CD4-positive, alpha-beta T cell (primary cell): ENCODE measurements around the gene FAM107B. TPM values are rescaled to one million over a fixed set of nuclear protein-coding genes. Genes with fewer than 3 reads are reported as not detected.
A peak's percentile ranks its signal among the peaks of the same experiment; 100 is the strongest.

Experiments used
- ATAC-seq: fragments of 200-7000 bp; cut with Tn5 transposase; one replicate; pipeline ENCODE4 v1.10.0; 2022; ENCODE audit warnings: mild to moderate bottlenecking; ENCODE audit not compliant: poor library complexity
- CTCF ChIA-PET: fragments of 350-600 bp; sonication (Branson Sonifier 250); formaldehyde crosslinking; loops from one replicate; lab custom pipeline; 2021; ENCODE audit warnings: antibody characterized with exemption, inconsistent platforms; lab: Charles Lee
- POLR2A ChIA-PET: fragments of 350-600 bp; sonication (Branson Sonifier 250); formaldehyde crosslinking; loops from one replicate; lab custom pipeline; 2021; ENCODE audit warnings: antibody characterized with exemption, inconsistent platforms; lab: Charles Lee
- DNase-seq, 14 experiments: peaks; one replicate each; pipeline ENCODE4 v3.0.0-alpha.2; 2013 to 2020; ENCODE audit warnings: mixed read lengths in 2 of 14
- H3K27ac ChIP-seq, 2 donors: one replicate each; pipeline versions ENCODE4 v1.5.1 to v1.7.0; 2013; ENCODE audit warnings: low read length in 2 of 2, low read depth in 1 of 2, mild to moderate bottlenecking in 1 of 2
- H3K27me3 ChIP-seq, 2 experiments: 1 replicate in 1 of 2; 2 replicates in 1 of 2; pipeline versions ENCODE4 v1.6.1 to v1.7.0; 2013; ENCODE audit warnings: low read length in 2 of 2, control low read depth in 1 of 2, mild to moderate bottlenecking in 1 of 2, moderate library complexity in 1 of 2; ENCODE audit not compliant: insufficient read depth in 2 of 2, control insufficient read depth in 1 of 2
- H3K36me3 ChIP-seq: one replicate; pipeline ENCODE4 v1.6.1; 2013; ENCODE audit warnings: low read length, control low read depth; ENCODE audit not compliant: insufficient read depth
- H3K4me1 ChIP-seq: one replicate; pipeline ENCODE4 v1.6.1; 2013; ENCODE audit warnings: low read length, control low read depth; ENCODE audit not compliant: insufficient read depth
- H3K4me3 ChIP-seq: one replicate; pipeline ENCODE4 v1.5.1; 2013; ENCODE audit warnings: mild to moderate bottlenecking, low read length, moderate library complexity
- H3K9me3 ChIP-seq, 2 experiments: 1 replicate in 1 of 2; 2 replicates in 1 of 2; pipeline versions ENCODE4 v1.6.1 to v1.7.0; 2013; ENCODE audit warnings: low read length in 2 of 2, mild to moderate bottlenecking in 2 of 2, control low read depth in 1 of 2, moderate library complexity in 1 of 2; ENCODE audit not compliant: control insufficient read depth in 1 of 2, insufficient read depth in 1 of 2
- H3K27ac Mint-ChIP-seq: one replicate; pipeline ENCODE4 v1.8.0; 2020; ENCODE audit warnings: mixed read lengths
- H3K27me3 Mint-ChIP-seq: one replicate; pipeline ENCODE4 v1.8.0; 2021; ENCODE audit warnings: mixed read lengths
- H3K36me3 Mint-ChIP-seq: one replicate; pipeline ENCODE4 v1.8.0; 2021; ENCODE audit warnings: low read depth, mixed read lengths
- H3K4me1 Mint-ChIP-seq: one replicate; pipeline ENCODE4 v1.8.0; 2021; ENCODE audit warnings: low read depth, mixed read lengths
- H3K4me3 Mint-ChIP-seq: one replicate; pipeline ENCODE4 v1.8.0; 2020; ENCODE audit warnings: mild to moderate bottlenecking, mixed read lengths
- H3K9me3 Mint-ChIP-seq: one replicate; pipeline ENCODE4 v1.8.0; 2020; ENCODE audit warnings: mixed read lengths
- CTCF ChIP-seq: fragments of 200-600 bp; IDR thresholded peaks from one replicate; pipeline ENCODE4 v1.8.0; 2022; ENCODE audit warnings: antibody characterized with exemption, mild to moderate bottlenecking
- intact Hi-C, 2 experiments: fragments of 100-400 bp; cut with DNase I in 1 of 2; cut with micrococcal nuclease in 1 of 2; formaldehyde crosslinking; loops; one replicate each; pipeline versions ENCODE4 v1.15.1 to v1.9.0; 2023 to 2025; cut with DNase I, micrococcal nuclease
- total RNA-seq, 174 experiments: library from RNA in 2 of 174; stranded (reverse) in 2 of 174; gene quantifications; one replicate each; pipeline ENCODE4 v1.2.3 and lab custom pipeline; 2021 to 2026

FAM107B gene
- total RNA-seq, 2 experiments from 2014 or later = 261 to 262 TPM

DNA sequence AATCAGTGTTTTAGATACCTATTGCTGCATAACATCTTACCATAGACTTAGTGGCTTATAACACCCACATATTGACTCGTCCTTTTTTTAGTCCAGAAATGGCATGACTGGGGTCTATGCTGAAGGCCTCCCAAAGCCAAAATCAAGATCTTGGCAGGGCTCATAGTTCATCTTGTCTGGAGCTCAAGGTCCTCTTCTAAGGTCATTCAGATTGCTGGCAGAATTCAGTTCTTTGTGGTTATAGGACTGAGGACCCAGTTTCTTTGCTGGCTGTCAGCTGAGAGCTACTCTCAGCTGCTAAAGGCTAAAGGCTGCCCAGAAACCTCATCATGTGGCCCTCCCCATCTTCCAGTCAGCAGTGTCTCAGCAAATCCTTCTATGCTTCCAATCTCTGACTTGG, 165.5 kb downstream of the FAM107B start:
- Histone ChIP-seq H3K4me3 (no peak overlapping the region), H3K9me3 (no peaks in the 10 kb centered on the region), H3K36me3 (no peaks in the 10 kb centered on the region), H3K27ac (no peak overlapping the region), H3K27me3 (no peaks in the 10 kb centered on the region), H3K4me1 (peaks cover 19% of the 10 kb centered on the region)
- ATAC-seq = no peak
- CTCF ChIA-PET = no interaction called here
- no peak for DNase-seq
- Mint-ChIP-seq H3K9me3 (no peaks in the 10 kb centered on the region), H3K27ac (no peak overlapping the region), H3K4me1 (peaks cover 25% of the 10 kb centered on the region), H3K36me3 (peaks cover 9% of the 10 kb centered on the region), H3K4me3 (no peak overlapping the region), H3K27me3 (no peaks in the 10 kb centered on the region)
- TF ChIP-seq CTCF = no peak
- intact Hi-C loops = no loop called here
- POLR2A ChIA-PET = interaction anchor here (0.5 to 0.7 kb wide), 2 partner anchors 44 to 826 kb away, joined by 3 to 5 read pairs; no protein-coding TSS in a partner anchor

GRCh38 chr10:14608381-14609001, 166.2 kb downstream of the FAM107B start:
- peak in 2 of 14 experiments; percentile 40 to 49 for DNase-seq
- H3K27ac Mint-ChIP-seq = no peak overlapping the region
- no peak for ATAC-seq
- H3K36me3 ChIP-seq = no peaks in the 10 kb centered on the region
- H3K4me1 Mint-ChIP-seq = peaks cover 25% of the 10 kb centered on the region
- H3K4me1 ChIP-seq = peaks cover 19% of the 10 kb centered on the region
- intact Hi-C loops = no loop called here
- no peak for TF ChIP-seq CTCF
- no peaks in the 10 kb centered on the region for H3K27me3 Mint-ChIP-seq
- H3K9me3 Mint-ChIP-seq = no peaks in the 10 kb centered on the region
- H3K27me3 ChIP-seq = no peaks in the 10 kb centered on the region
- POLR2A ChIA-PET = interaction anchor here (0.5 to 1.1 kb wide), 2 partner anchors 37 to 44 kb away, joined by 4 to 5 read pairs; no protein-coding TSS in a partner anchor
- no peak overlapping the region for H3K4me3 Mint-ChIP-seq
- CTCF ChIA-PET = interaction anchor here (0.6 kb wide), 1 partner anchor 299 kb away, joined by 3 read pairs; no protein-coding TSS in a partner anchor
- no peak overlapping the region for H3K4me3 ChIP-seq
- H3K9me3 ChIP-seq = no peaks in the 10 kb centered on the region
- peaks cover 11% of the 10 kb centered on the region for H3K36me3 Mint-ChIP-seq
- H3K27ac ChIP-seq = no peak overlapping the region

DNA sequence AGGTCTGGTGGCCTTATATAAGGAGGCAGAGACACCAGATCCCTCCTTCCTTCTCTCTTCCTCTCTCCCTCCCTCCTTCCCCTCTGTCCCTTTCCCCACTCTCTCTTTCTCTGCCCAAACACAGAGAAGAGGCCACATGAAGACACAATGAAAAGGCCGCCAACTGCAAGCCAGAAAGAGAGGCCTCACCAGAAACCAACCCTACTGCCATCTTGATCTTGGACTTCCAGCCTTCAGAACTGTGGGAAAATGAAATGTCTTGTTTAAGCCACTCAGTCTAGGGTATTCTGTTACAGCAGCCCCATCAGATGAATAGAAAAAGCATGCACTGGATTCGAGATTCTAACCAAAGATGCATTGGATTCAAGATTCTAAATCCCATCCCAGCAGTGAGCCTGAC, 168.1 kb downstream of the FAM107B start:
- DNase-seq = no peak
- POLR2A ChIA-PET = interaction anchor here (1.8 kb wide), 1 partner anchor 18 kb away, joined by 4 read pairs; no protein-coding TSS in a partner anchor
- peak overlapping the region; percentile 90 for H3K27ac Mint-ChIP-seq

More for the DNA sequence above, 168.1 kb downstream of the FAM107B start:
- Mint-ChIP-seq H3K36me3 (peaks cover 28% of the 10 kb centered on the region), H3K27me3 (no peaks in the 10 kb centered on the region), H3K4me3 (peak overlapping the region; percentile 90), H3K4me1 (peaks cover 43% of the 10 kb centered on the region), H3K9me3 (no peaks in the 10 kb centered on the region)
- H3K27ac ChIP-seq = no peak overlapping the region
- H3K27me3 ChIP-seq = no peaks in the 10 kb centered on the region
- H3K9me3 ChIP-seq = no peaks in the 10 kb centered on the region
- no peak for TF ChIP-seq CTCF
- CTCF ChIA-PET = no interaction called here
- peaks cover 26% of the 10 kb centered on the region for H3K4me1 ChIP-seq
- peaks cover under 1% of the 10 kb centered on the region for H3K36me3 ChIP-seq
- H3K4me3 ChIP-seq = no peak overlapping the region
- ATAC-seq = no peak
- intact Hi-C loops = loop anchor here in 1 of 2 experiments (2.0 kb wide), 1 partner anchor 40 kb away; no protein-coding TSS in a partner anchor
